ENCODE results near the gene DOCK10. TPM values are rescaled to one million over a fixed set of nuclear protein-coding genes. Genes with fewer than 3 reads are reported as not detected.

DOCK10 gene
- total RNA-seq, 1 experiment from 2014 or later: 28.9 TPM

DNA sequence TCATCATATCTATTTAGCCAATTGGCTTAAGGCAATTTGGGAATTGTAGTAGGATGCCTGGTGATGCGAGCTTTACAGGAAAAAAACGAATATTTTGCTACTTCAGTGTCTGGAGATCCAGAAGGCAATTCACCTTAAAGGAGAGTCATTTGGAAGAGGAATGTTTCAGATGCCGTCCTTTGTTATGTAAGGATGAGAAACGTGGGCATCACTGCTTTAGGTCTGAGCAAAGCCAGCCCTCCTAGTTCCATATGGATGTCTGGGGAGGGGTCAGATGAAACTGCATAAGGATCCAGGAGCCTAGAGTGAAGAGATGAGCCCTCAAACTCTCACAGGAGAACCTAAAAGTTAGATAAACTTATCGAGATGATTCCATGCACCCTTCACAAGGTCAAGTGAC lies 30.9 kb upstream of the DOCK10 start:
- Histone ChIP-seq H3K4me3 (no peak overlapping the region), H3K79me2 (ENCODE audit: low read depth) (no peaks in the 10 kb centered on the region), H3K27me3 (ENCODE audit: insufficient read depth, low read depth) (0 out of 2 replicates have a peak, but pooled peaks cover 4% of the 10 kb centered on the region), H3K4me2 (no peak overlapping the region), H3K27ac (no peak overlapping the region), H3F3A (ENCODE audit: insufficient read depth, low read depth) (no peaks in the 10 kb centered on the region), H3K9me2 (ENCODE audit: insufficient read depth) (no peaks in the 10 kb centered on the region), H2AFZ (no peak overlapping the region), H3K9me3 (ENCODE audit: insufficient read depth, low read depth) (peaks cover 7% of the 10 kb centered on the region; the same call in 1 of the 2 replicates), H4K20me1 (ENCODE audit: insufficient read depth) (no peaks in the 10 kb centered on the region), H3K36me3 (ENCODE audit: low read depth) (no peaks in the 10 kb centered on the region), H3K4me1 (replicated peaks; ENCODE audit: insufficient read depth) (no peaks in the 10 kb centered on the region)
- TF ChIP-seq EZH2 (IDR thresholded peaks at IDR 0.05; ENCODE audit: low read depth): no peak
- TF ChIP-seq, protein P1, sequence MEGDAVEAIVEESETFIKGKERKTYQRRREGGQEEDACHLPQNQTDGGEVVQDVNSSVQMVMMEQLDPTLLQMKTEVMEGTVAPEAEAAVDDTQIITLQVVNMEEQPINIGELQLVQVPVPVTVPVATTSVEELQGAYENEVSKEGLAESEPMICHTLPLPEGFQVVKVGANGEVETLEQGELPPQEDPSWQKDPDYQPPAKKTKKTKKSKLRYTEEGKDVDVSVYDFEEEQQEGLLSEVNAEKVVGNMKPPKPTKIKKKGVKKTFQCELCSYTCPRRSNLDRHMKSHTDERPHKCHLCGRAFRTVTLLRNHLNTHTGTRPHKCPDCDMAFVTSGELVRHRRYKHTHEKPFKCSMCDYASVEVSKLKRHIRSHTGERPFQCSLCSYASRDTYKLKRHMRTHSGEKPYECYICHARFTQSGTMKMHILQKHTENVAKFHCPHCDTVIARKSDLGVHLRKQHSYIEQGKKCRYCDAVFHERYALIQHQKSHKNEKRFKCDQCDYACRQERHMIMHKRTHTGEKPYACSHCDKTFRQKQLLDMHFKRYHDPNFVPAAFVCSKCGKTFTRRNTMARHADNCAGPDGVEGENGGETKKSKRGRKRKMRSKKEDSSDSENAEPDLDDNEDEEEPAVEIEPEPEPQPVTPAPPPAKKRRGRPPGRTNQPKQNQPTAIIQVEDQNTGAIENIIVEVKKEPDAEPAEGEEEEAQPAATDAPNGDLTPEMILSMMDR (conservative IDR thresholded peaks at IDR 0.05): no peak
- ChIA-PET POLR2A (ENCODE audit: unreplicated experiment) (no interaction called here), CTCF (interaction anchor here (0.6 kb wide), 1 partner anchor 118 kb away, joined by 4 read pairs; no protein-coding TSS in a partner anchor)
- BruUV-seq (replicated peaks): no TSS peak
- intact Hi-C loops (cut with micrococcal nuclease; ENCODE audit: unreplicated experiment): no loop called here
- DNase-seq: no peak

DNA sequence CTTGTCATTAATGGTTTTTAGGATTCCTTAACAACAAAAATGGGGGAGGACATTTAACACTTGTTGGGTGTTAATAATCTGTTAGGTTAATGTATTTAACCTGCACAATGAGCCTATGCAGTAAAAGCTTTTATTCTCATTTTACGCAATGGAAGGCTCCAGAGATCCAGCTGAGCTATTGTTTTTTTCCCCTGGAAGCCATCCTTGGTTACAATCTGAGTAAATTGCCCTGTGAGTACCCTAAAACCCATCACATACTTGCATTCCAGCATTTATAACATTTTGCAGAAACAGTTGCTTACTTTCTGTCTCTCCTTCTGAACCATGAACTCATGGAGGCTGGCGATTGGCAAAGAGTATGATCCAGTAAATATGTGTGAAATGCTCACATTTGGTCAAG lies 30.2 kb upstream of the DOCK10 start:
- peaks cover 8% of the 10 kb centered on the region; the same call in 1 of the 2 replicates for H3K9me3 ChIP-seq (ENCODE audit: insufficient read depth, low read depth)
- H2AFZ ChIP-seq: no peak overlapping the region
- no peaks in the 10 kb centered on the region for H4K20me1 ChIP-seq (ENCODE audit: insufficient read depth)
- no peak for DNase-seq
- no peak overlapping the region for H3K4me3 ChIP-seq
- TF ChIP-seq, protein P1 (conservative IDR thresholded peaks at IDR 0.05): no peak
- no peak for TF ChIP-seq EZH2 (IDR thresholded peaks at IDR 0.05; ENCODE audit: low read depth)
- no peak overlapping the region for H3K4me2 ChIP-seq
- no peaks in the 10 kb centered on the region for H3F3A ChIP-seq (ENCODE audit: insufficient read depth, low read depth)
- POLR2A ChIA-PET (ENCODE audit: unreplicated experiment): no interaction called here
- no peaks in the 10 kb centered on the region for H3K79me2 ChIP-seq (ENCODE audit: low read depth)
- no peaks in the 10 kb centered on the region for H3K9me2 ChIP-seq (ENCODE audit: insufficient read depth)
- BruUV-seq (replicated peaks): no TSS peak
- CTCF ChIA-PET: no interaction called here
- intact Hi-C loops (cut with micrococcal nuclease; ENCODE audit: unreplicated experiment): no loop called here
- no peak overlapping the region for H3K27ac ChIP-seq
- H3K4me1 ChIP-seq (replicated peaks; ENCODE audit: insufficient read depth): no peaks in the 10 kb centered on the region
- no peaks in the 10 kb centered on the region for H3K36me3 ChIP-seq (ENCODE audit: low read depth)
- 0 out of 2 replicates have a peak, but pooled peaks cover 4% of the 10 kb centered on the region for H3K27me3 ChIP-seq (ENCODE audit: insufficient read depth, low read depth)

DNA sequence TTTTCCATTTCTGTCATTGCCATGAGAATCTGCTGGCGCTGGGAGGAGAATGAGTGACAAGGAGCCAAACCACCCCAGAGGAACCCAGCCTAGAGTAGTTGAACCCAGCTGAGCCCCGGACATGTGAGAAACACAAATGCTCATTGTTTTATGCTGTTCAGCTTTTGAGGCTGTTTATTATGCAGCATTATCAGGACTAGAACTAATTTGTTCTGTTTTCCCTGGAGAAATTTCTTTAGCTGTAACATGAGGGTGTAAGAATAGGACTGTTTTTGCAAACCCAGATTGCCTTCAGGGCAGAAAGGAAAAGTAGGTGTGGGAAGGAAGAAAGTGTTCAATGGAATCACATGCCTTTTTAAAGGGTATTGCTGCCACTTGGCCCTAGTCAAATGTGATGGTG lies 28.5 kb upstream of the DOCK10 start:
- 0 out of 2 replicates have a peak, but pooled peaks cover 4% of the 10 kb centered on the region for H3K27me3 ChIP-seq (ENCODE audit: insufficient read depth, low read depth)
- H2AFZ ChIP-seq: no peak overlapping the region
- intact Hi-C loops (cut with micrococcal nuclease; ENCODE audit: unreplicated experiment): no loop called here
- no peak for DNase-seq
- ChIA-PET CTCF (no interaction called here), POLR2A (ENCODE audit: unreplicated experiment) (interaction anchor here (0.5 kb wide), 1 partner anchor 13 kb away, joined by 4 read pairs; no protein-coding TSS in a partner anchor)
- H3K79me2 ChIP-seq (ENCODE audit: low read depth): no peaks in the 10 kb centered on the region
- no peaks in the 10 kb centered on the region for H3K4me1 ChIP-seq (replicated peaks; ENCODE audit: insufficient read depth)
- TF ChIP-seq, protein P1 (conservative IDR thresholded peaks at IDR 0.05): no peak
- no peak for TF ChIP-seq EZH2 (IDR thresholded peaks at IDR 0.05; ENCODE audit: low read depth)
- H3K9me2 ChIP-seq (ENCODE audit: insufficient read depth): no peaks in the 10 kb centered on the region
- H3K9me3 ChIP-seq (ENCODE audit: insufficient read depth, low read depth): peaks cover 8% of the 10 kb centered on the region; the same call in 1 of the 2 replicates
- no peak overlapping the region for H3K4me3 ChIP-seq
- BruUV-seq (replicated peaks): no TSS peak
- no peaks in the 10 kb centered on the region for H3F3A ChIP-seq (ENCODE audit: insufficient read depth, low read depth)
- no peaks in the 10 kb centered on the region for H3K36me3 ChIP-seq (ENCODE audit: low read depth)
- no peak overlapping the region for H3K27ac ChIP-seq
- no peaks in the 10 kb centered on the region for H4K20me1 ChIP-seq (ENCODE audit: insufficient read depth)
- no peak overlapping the region for H3K4me2 ChIP-seq

Measured in PC-9 (cell line).